HG02610 (cell line): ENCODE data around the gene ZBTB8OS.

ENCODE experiments used
- ATAC-seq: cut with Tn5 transposase; IDR thresholded peaks from one replicate; pipeline ENCODE4 v1.9.1; 2021; ENCODE audit warnings: mild to moderate bottlenecking, moderate library complexity; ENCODE audit not compliant: unreplicated experiment

The ZBTB8OS gene

DNA sequence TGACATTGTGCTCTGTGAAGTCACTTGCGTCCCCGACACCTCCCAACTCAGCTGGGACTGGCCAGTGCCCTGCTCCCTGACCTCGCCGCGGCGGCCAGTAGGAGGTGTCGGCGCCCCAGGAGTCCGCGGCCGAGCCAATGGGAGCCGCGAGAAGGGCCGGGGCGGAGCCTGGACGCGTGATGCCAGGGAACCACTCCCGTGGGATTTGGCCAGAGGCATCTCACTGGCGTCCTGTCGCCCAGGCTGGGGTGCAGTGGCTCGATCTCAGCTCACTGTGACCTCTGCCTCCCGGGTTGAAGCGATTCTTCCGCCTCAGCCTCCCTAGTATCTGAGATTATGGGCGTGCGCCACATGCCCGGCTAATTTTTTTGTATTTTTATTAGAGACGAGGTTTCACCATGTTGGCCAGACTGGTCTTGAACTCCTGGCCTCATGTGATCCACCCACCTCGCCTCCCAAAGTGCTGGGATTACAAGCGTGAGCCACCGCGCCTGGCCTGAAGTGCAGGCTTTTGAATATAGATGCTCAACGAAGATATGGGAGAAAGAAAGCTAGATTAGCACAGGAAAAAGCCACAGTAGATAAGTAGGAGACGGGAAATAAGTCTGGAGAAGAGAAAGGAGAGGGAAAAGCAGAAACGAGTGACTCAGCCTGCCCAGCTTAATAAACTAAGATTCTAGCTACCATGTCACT is 38.0 kb downstream of the ZBTB8OS start:
- ATAC-seq: peak; percentile 79

DNA sequence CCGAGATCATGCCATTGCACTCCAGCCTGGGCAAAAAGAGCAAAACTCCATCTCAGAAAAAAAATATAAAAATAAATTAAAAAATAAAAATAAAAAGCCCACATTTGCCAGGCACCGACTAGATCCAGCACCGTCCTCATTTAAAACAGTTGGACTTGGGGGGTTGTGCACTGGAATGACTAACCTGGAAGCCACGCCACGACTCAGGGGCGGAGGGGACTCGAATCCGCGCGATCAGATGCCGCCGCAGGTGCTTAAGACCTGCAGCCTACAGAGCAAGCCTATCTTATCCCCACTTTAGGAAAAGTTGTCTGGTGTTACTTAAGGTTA is 38.5 kb downstream of the ZBTB8OS start:
- ATAC-seq: peak; percentile 14

DNA sequence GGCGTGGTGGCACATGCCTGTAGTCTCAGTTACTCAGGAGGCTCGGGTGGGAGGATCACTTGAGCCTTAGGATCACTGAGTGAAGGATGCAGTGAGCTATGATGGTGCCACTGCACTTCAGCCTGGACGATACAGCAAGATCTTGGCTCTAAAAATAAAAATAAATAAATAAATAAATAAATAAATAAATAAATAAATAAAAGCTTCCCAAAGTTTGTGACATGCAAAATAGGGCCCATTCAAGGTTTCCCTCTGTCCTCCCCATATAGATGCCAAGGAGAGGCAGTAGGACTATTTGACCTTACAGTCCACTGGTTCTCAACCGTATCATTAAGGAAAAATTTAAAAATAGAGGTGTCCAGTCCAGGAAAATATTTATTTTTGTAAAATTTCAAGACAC is 41.2 kb downstream of the ZBTB8OS start:
- no peak for ATAC-seq

DNA sequence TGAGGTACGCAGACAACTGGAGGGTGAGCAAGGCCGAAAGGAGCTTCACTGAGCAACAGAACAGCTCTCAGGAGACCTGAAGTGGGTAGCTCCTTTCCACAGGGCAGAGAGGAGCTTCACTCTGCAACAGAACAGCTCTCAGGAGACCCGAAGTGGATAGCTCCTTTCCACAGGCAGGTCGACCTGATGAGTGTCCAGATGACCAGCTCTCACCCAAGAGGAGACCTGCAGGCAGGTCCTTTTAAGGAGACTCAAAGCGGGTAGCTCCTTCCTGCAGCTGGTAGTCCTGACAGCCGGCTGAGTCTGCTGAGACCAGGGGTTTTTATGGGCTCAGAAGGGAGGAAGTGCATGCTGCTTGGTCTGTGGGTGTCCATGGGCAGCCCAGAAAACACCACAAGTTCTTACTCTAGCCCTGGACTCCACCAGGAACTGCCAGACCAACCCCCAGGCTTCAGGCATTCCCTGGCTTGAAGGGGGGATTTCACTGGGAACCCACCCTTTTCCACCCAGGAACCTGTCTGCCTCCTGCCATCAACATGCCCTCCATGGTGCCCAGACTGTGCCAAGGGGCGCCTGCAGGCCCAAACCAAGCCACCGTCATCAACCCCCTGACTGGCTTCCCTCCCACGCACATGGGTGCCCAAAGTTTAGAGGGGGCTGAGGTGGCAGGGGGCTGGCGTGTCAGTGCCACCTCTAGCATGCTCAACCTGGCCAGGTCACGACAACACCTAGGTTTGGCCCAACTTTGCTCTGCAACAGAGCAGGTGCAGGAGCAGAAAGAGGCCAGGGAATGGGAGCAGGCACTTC is 43.6 kb downstream of the ZBTB8OS start:
- ATAC-seq: no peak

DNA sequence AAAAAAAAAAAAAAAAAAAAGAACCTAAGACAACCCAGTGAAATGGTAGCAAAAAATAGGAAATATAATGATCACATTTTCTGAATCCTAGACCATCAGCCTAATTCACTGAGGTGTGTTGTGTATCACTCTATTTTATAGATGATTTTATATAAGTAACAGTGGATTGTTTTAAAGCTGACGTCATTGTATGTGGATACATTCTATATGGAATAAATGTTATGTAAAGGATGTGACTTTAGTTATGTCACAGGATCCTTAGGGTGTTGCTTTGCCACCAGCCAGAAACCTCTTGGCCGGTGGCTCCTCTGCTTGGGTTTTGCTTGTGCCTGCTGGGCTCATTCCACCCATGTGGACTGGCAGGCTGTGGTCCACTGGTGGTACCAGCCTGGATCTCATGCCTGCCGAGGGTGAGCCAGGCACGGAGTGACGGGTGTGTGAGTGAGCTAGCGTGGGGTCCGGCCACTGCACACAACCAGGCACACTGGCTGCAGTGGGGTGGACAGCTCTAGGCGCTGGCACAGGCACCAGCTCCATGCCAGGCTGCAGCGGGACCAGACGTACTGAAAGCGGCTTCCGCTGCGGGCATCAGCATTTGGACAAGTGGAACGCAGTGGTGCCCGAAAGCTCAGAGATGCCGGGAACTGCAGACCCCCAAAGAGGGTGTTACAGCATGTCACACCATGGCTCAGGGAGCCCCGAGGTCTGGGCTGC is 44.5 kb downstream of the ZBTB8OS start:
- no peak for ATAC-seq

DNA sequence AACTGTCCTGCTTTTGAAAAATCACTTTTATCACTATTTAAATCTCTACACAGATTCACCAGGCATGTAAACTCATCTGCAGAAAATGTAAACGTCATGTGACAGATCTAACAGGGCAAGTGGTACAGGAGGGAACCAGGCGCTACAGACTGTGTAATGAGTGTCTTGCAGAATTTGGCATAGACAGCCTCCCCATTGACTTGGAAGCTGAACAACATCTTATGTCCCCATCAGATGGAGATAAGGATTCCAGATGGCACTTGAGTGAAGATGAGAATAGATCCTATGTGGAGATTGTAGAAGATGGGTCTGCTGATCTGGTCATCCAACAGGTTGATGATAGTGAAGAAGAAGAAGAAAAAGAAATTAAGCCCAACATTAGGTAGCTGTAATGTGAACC is 50.3 kb downstream of the ZBTB8OS start:
- ATAC-seq: no peak

DNA sequence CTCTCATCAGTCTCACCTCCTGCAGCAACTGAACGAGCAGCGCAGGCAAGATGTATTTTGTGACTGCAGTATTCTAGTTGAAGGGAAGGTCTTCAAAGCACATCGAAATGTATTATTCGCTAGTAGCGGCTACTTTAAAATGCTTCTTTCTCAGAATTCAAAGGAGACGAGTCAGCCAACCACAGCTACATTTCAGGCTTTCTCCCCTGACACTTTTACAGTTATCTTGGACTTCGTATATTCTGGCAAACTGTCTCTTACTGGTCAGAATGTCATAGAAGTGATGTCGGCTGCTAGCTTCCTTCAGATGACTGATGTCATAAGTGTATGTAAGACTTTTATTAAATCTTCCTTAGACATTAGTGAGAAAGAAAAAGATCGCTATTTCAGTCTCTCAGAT is 57.4 kb downstream of the ZBTB8OS start:
- ATAC-seq: no peak

DNA sequence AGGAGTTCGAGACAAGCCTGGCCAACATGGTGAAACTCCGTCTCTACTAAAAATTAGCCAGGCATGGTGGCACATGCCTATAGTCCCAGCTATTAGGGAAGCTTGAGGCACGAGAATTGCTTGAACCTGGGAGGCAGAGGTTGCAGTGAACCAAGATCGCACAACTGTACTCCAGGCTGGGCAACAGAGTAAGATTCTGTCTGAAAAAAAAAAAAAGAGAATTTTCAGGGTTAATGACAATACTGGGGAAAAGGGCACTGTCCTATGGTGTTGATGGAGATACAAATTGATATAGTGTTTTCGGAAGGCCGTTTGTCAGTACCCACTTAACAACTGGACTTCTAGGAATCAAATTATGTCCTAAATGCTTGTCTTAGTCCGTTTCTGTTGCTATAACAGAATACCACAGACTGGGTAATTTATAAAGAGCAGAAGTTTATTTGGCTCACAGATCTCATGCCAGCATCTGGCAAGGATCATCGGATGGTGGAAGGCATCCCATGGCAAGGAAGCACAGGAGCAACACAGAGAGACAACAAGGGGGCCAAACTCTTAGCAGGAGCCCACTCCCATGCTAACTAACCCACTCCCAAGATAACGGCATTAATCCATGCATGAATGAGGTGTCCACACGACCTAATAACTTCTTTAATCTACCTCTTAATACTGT is 69.9 kb downstream of the ZBTB8OS start:
- ATAC-seq: no peak
